Mammary epithelial cell (primary cell): ENCODE data around the gene P2RX3.

ENCODE experiments used
- EZH2 ChIP-seq: IDR thresholded peaks from 2 replicates; pipeline ENCODE4 v1.6.1; 2012; ENCODE audit warnings: low read length, inconsistent platforms, borderline replicate concordance
- TF ChIP-seq, protein P1 (sequence below), 2 donors: IDR thresholded peaks in 1 of 2; conservative IDR thresholded peaks in 1 of 2; 2 replicates each; pipeline ENCODE4 v1.5.1; 2011 to 2012; ENCODE audit warnings: inconsistent platforms in 2 of 2, low read length in 2 of 2, mild to moderate bottlenecking in 2 of 2, control low read depth in 1 of 2, low read depth in 1 of 2; ENCODE audit not compliant: insufficient read depth in 1 of 2; ENCODE audit errors: extremely low read depth in 1 of 2

- TF ChIP-seq, protein P1, sequence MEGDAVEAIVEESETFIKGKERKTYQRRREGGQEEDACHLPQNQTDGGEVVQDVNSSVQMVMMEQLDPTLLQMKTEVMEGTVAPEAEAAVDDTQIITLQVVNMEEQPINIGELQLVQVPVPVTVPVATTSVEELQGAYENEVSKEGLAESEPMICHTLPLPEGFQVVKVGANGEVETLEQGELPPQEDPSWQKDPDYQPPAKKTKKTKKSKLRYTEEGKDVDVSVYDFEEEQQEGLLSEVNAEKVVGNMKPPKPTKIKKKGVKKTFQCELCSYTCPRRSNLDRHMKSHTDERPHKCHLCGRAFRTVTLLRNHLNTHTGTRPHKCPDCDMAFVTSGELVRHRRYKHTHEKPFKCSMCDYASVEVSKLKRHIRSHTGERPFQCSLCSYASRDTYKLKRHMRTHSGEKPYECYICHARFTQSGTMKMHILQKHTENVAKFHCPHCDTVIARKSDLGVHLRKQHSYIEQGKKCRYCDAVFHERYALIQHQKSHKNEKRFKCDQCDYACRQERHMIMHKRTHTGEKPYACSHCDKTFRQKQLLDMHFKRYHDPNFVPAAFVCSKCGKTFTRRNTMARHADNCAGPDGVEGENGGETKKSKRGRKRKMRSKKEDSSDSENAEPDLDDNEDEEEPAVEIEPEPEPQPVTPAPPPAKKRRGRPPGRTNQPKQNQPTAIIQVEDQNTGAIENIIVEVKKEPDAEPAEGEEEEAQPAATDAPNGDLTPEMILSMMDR (conservative IDR thresholded peaks at IDR 0.05 in 1 of 2, IDR thresholded peaks at IDR 0.05 in 1 of 2; ENCODE audit: extremely low read depth in 1 of 2, insufficient read depth in 1 of 2, low read depth in 1 of 2, low read length in 2 of 2) = no peak
- TF ChIP-seq EZH2 = no peak
Observed at GRCh38 chr11:57322256-57323166, 15.6 kb upstream of the P2RX3 start.
